GM12873 (cell line): Measurements from ENCODE around the gene SSH2.

Experiments
- TF ChIP-seq, protein P1 (sequence below): IDR thresholded peaks from 2 replicates; pipeline ENCODE4 v1.5.1; 2012; ENCODE audit warnings: low read depth, mild to moderate bottlenecking, moderate library complexity, low read length, control low read depth; ENCODE audit not compliant: insufficient read depth; ENCODE audit errors: missing control alignments

The SSH2 gene

DNA sequence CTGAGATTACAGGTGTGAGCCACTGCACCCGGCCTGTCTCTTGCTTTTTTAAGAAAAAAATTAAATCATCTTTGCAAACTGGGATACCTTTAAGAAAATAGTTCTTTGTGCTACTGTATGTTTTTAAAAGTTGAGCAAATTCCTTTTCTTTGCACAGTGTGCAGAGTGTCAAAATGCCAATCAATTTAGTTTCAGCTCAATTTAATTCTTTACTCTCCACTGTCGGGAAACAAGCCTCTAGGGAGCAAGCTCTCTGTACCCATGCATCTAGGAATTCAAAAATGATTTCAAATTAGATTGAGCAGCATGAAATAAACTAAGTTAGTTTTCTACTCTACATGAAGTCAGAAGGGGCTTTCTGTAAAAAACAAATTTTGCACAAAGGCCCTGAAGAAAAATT is 165.8 kb downstream of the SSH2 start:
- TF ChIP-seq, protein P1, sequence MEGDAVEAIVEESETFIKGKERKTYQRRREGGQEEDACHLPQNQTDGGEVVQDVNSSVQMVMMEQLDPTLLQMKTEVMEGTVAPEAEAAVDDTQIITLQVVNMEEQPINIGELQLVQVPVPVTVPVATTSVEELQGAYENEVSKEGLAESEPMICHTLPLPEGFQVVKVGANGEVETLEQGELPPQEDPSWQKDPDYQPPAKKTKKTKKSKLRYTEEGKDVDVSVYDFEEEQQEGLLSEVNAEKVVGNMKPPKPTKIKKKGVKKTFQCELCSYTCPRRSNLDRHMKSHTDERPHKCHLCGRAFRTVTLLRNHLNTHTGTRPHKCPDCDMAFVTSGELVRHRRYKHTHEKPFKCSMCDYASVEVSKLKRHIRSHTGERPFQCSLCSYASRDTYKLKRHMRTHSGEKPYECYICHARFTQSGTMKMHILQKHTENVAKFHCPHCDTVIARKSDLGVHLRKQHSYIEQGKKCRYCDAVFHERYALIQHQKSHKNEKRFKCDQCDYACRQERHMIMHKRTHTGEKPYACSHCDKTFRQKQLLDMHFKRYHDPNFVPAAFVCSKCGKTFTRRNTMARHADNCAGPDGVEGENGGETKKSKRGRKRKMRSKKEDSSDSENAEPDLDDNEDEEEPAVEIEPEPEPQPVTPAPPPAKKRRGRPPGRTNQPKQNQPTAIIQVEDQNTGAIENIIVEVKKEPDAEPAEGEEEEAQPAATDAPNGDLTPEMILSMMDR = no peak

- TF ChIP-seq, protein P1 = no peak
These were observed 166.8 kb downstream of the SSH2 start for GRCh38 chr17:29763273-29763672.

DNA sequence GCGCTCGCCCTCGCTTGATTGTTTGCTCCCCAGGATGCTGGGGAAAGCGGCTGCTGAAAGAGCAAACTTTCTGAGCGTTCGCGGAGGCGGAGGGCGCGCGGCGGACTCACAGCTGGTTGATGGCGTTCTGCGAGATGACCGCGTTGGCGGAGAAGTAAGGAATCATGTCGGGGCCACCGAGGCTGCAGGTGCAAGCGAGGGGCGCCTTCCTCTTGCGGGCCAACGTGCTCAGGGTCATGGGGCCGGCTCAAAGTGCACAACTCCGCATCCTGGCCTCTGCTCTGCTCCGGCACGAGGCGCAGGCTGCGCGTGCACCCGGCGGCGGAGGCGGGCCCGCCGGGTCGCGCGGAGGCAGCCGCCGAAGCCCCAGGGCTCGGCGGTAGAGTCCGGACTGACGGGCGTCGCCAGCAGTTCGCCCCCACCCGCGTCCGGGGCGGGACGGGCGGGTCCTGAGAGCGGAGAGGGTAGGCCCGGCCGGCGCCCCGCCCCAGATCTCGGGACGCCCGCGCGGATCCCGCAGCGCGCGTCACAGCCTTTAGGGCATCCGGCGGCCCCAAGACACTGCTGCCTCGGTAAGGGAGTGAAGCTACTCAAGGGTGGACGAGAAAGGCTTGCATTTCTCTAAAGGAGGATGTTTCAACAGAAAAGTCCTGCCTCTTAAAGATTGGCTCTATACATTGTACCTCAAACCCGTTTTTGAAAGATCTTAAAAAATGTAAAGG is 168.8 kb downstream of the SSH2 start:
- TF ChIP-seq, protein P1 = no peak

GRCh38 chr17:29760279-29761039 is 169.6 kb downstream of the SSH2 start:
- TF ChIP-seq, protein P1 = no peak

- TF ChIP-seq, protein P1 = no peak
These were observed 171.8 kb downstream of the SSH2 start for GRCh38 chr17:29758255-29758654.

- TF ChIP-seq, protein P1 = no peak
These were observed 172.2 kb downstream of the SSH2 start for GRCh38 chr17:29757788-29758187.

- TF ChIP-seq, protein P1 = no peak
These were observed 176.1 kb downstream of the SSH2 start for GRCh38 chr17:29753845-29754439.
